SU-DHL-6 (cell line): Measurements from ENCODE around the gene RPS6KA4.

Source experiments
- H2AFZ ChIP-seq: fragments of 200-600 bp; sonication (generic); 2 replicates; pipeline ENCODE4 v1.6.1; 2014; ENCODE audit warnings: low read depth, mild to moderate bottlenecking, moderate library complexity, mixed read lengths, antibody characterized with exemption, low read length; ENCODE audit not compliant: severe bottlenecking
- H3F3A ChIP-seq: fragments of 200-600 bp; shearing (Covaris generic); 2 replicates; pipeline ENCODE4 v1.6.0; 2016; ENCODE audit warnings: antibody characterized with exemption, mild to moderate bottlenecking; ENCODE audit not compliant: insufficient read depth
- H3K27ac ChIP-seq: fragments of 200-600 bp; sonication (generic); 2 replicates; pipeline ENCODE4 v1.5.1; 2016; ENCODE audit warnings: low read depth, mild to moderate bottlenecking, low read length, moderate library complexity, mixed read lengths
- H3K27me3 ChIP-seq: fragments of 200-600 bp; sonication (generic), shearing (Covaris generic); 2 replicates; pipeline ENCODE4 v1.6.0; 2014; ENCODE audit warnings: mild to moderate bottlenecking, low read length
- H3K36me3 ChIP-seq: fragments of 200-600 bp; sonication (generic); 2 replicates; pipeline ENCODE4 v1.6.1; 2014; ENCODE audit warnings: mild to moderate bottlenecking, low read length, mixed read lengths
- H3K4me2 ChIP-seq: fragments of 300-600, 200-600 bp; shearing (Covaris generic), sonication (generic); 2 replicates; pipeline ENCODE4 v1.6.0; 2014; ENCODE audit warnings: low read length, low read depth, mild to moderate bottlenecking; ENCODE audit not compliant: poor library complexity, severe bottlenecking
- H3K4me3 ChIP-seq: fragments of 200-600 bp; sonication (generic); 2 replicates; pipeline ENCODE4 v1.5.1; 2014; ENCODE audit warnings: antibody characterized with exemption, low read length, mild to moderate bottlenecking, mixed read lengths; ENCODE audit not compliant: insufficient read depth, poor library complexity, severe bottlenecking
- H3K79me2 ChIP-seq: fragments of 200-600 bp; sonication (generic); 2 replicates; pipeline ENCODE4 v1.6.1; 2014; ENCODE audit warnings: mild to moderate bottlenecking, low read length, moderate library complexity; ENCODE audit not compliant: insufficient read depth
- H3K9ac ChIP-seq: fragments of 200-600 bp; sonication (generic); 2 replicates; pipeline ENCODE4 v1.7.0; 2014; ENCODE audit warnings: mild to moderate bottlenecking, low read length
- H3K9me2 ChIP-seq: fragments of 200-600 bp; sonication (generic); replicated peaks from 2 replicates; pipeline ENCODE4 v1.6.1; 2014; ENCODE audit warnings: low read length; ENCODE audit not compliant: insufficient read depth
- H3K9me3 ChIP-seq: fragments of 200-600 bp; sonication (generic); 2 replicates; pipeline ENCODE4 v1.6.1; 2014; ENCODE audit warnings: low read length, mixed read lengths; ENCODE audit not compliant: insufficient read depth
- H4K20me1 ChIP-seq: fragments of 200-600 bp; sonication (generic); 2 replicates; pipeline ENCODE4 v1.6.1; 2014; ENCODE audit warnings: low read depth, mild to moderate bottlenecking, antibody characterized with exemption, low read length, moderate library complexity, mixed read lengths
- EZH2phosphoT487 ChIP-seq: fragments of 200-600 bp; sonication (generic), shearing (Covaris generic); conservative IDR thresholded peaks from 2 replicates; pipeline ENCODE4 v1.6.1; 2018; ENCODE audit warnings: mild to moderate bottlenecking, antibody characterized with exemption, low read length, moderate library complexity, mixed read lengths
- TF ChIP-seq, protein P1 (sequence below): fragments of 200-600 bp; sonication (generic); IDR thresholded peaks from one replicate; pipeline ENCODE4 v1.5.1; 2017; ENCODE audit warnings: antibody characterized with exemption, mild to moderate bottlenecking, low read length, moderate library complexity; ENCODE audit not compliant: insufficient read depth, poor library complexity, severe bottlenecking

RPS6KA4 gene

DNA sequence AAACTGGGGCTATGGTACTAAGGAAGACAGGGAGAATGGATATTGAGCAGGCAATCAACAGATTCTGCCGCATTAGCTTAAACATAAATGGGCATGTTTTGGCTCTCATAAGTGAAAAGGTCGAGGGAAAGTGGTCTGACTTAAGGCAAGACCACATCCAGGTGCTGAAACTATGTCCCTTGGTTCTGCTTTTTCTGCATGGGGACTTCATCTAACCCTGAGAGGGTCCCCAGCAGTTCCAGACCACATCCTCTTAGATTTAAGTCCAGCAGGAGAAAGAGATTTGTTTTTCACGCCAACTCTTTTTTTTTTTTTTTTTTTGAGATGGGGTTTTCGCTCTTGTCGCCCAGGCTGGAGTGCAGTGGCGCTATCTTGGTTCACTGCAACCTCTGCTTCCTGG, 5.5 kb downstream of the RPS6KA4 start:
- H3K9me2 ChIP-seq, result no peaks in the 10 kb centered on the region
- H3F3A ChIP-seq, result no peaks in the 10 kb centered on the region
- no peaks in the 10 kb centered on the region for H3K79me2 ChIP-seq
- H2AFZ ChIP-seq, result no peak overlapping the region
- H3K9ac ChIP-seq, result no peak overlapping the region
- H3K36me3 ChIP-seq, result no peaks in the 10 kb centered on the region
- H3K27ac ChIP-seq, result no peak overlapping the region
- H3K4me2 ChIP-seq, result no peak overlapping the region
- no peak overlapping the region for H3K4me3 ChIP-seq
- no peaks in the 10 kb centered on the region for H4K20me1 ChIP-seq
- TF ChIP-seq, protein P1, sequence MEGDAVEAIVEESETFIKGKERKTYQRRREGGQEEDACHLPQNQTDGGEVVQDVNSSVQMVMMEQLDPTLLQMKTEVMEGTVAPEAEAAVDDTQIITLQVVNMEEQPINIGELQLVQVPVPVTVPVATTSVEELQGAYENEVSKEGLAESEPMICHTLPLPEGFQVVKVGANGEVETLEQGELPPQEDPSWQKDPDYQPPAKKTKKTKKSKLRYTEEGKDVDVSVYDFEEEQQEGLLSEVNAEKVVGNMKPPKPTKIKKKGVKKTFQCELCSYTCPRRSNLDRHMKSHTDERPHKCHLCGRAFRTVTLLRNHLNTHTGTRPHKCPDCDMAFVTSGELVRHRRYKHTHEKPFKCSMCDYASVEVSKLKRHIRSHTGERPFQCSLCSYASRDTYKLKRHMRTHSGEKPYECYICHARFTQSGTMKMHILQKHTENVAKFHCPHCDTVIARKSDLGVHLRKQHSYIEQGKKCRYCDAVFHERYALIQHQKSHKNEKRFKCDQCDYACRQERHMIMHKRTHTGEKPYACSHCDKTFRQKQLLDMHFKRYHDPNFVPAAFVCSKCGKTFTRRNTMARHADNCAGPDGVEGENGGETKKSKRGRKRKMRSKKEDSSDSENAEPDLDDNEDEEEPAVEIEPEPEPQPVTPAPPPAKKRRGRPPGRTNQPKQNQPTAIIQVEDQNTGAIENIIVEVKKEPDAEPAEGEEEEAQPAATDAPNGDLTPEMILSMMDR, result no peak
- TF ChIP-seq EZH2phosphoT487, result no peak
- no peaks in the 10 kb centered on the region for H3K27me3 ChIP-seq
- H3K9me3 ChIP-seq, result no peaks in the 10 kb centered on the region

DNA sequence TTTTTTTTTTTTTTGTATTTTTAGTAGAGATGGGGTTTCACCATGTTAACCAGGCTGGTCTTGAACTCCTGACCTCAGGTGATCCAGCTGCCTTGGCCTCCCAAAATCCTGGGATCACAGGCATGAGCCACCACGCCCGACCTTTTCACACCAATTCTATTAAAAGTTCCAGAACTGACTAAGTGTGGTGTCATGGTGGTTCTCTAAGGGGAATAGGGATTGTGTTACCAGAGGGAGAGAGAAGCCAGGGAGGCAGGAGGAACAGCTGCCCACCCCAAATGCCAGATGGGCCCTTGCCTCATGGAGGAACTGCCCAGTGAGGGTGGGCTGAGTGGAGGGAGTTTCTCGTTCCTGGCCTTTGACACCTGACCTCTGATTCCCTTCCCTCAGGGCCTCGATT, 5.9 kb downstream of the RPS6KA4 start:
- H3K9me3 ChIP-seq, result no peaks in the 10 kb centered on the region
- no peaks in the 10 kb centered on the region for H3K27me3 ChIP-seq
- TF ChIP-seq EZH2phosphoT487, result no peak
- TF ChIP-seq, protein P1, result no peak
- no peaks in the 10 kb centered on the region for H3K79me2 ChIP-seq
- H3K4me2 ChIP-seq, result no peak overlapping the region
- H3K9ac ChIP-seq, result no peak overlapping the region
- H3K9me2 ChIP-seq, result no peaks in the 10 kb centered on the region
- H3K4me3 ChIP-seq, result no peak overlapping the region
- no peaks in the 10 kb centered on the region for H3K36me3 ChIP-seq
- no peak overlapping the region for H3K27ac ChIP-seq
- no peaks in the 10 kb centered on the region for H3F3A ChIP-seq
- no peaks in the 10 kb centered on the region for H4K20me1 ChIP-seq
- H2AFZ ChIP-seq, result no peak overlapping the region

DNA sequence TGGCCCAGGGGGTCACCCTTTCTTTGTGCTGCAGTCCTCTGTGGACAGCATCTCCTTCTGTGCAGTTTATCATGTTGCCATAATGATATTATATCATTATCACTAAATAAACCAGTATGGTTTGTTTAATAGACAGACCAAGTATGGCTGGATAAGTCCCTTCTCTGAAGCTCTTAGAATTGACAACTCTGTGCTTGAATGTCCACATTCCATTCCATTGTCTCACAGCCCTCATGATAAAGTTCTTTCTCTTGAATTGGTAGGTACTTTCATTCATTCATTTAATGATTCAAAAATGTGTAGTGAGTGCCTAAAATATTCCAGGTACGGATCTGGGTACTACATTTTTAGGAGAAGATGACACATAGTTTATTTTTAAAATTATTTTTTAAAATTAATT, 7.8 kb downstream of the RPS6KA4 start:
- Histone ChIP-seq H4K20me1 (no peaks in the 10 kb centered on the region), H3K36me3 (no peaks in the 10 kb centered on the region), H3K27ac (no peak overlapping the region), H3K79me2 (no peaks in the 10 kb centered on the region), H2AFZ (no peak overlapping the region), H3K4me2 (no peak overlapping the region), H3K27me3 (no peaks in the 10 kb centered on the region), H3F3A (no peaks in the 10 kb centered on the region), H3K9me2 (no peaks in the 10 kb centered on the region), H3K9ac (no peak overlapping the region), H3K4me3 (no peak overlapping the region), H3K9me3 (no peaks in the 10 kb centered on the region)
- TF ChIP-seq, protein P1, result no peak
- no peak for TF ChIP-seq EZH2phosphoT487
